ENCODE results near the gene CHAC2. TPM values are rescaled to one million over a fixed set of nuclear protein-coding genes. Genes with fewer than 3 reads are reported as not detected.
A peak's percentile ranks its signal among the peaks of the same experiment; 100 is the strongest.

Gene CHAC2
- total and polyA plus RNA-seq, 2 donors from 2014 or later = 1.6 to 3.7 TPM

DNA sequence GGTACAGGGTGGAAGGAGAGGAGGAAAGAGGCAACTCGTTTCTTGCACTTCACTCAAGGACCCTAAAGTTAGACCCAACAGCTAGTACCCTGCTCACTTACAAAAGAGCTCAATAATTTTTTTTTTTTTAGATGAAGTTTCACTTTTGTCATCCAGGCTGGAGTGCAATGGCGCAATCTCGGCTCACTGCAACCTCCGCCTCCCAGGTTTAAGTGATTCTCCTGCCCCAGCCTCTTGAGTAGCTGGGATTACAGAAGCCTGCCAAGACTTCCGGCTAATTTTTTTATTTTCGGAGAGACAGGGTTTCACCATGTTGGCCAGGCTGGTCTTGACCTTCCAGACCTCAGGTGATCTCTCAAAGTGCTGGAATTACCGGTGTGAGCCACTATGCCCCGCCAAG is 15.1 kb downstream of the CHAC2 start:
- H3K4me1 ChIP-seq (ENCODE audit: control insufficient read depth in 2 of 3, insufficient read depth in 2 of 3, low read depth in 1 of 3, low read length in 3 of 3) = peaks cover 0 to 16% (median 3%) of the 10 kb centered on the region in 3 donors
- H3K9me3 ChIP-seq (ENCODE audit: control insufficient read depth in 2 of 3, insufficient read depth in 1 of 3, low read length in 3 of 3) = no peaks in the 10 kb centered on the region
- no peak overlapping the region for H3K4me3 ChIP-seq (ENCODE audit: low read length in 3 of 3)
- no peak for FAIRE-seq
- no peak for DNase-seq
- no peaks in the 10 kb centered on the region for H3K27me3 ChIP-seq (ENCODE audit: control insufficient read depth, insufficient read depth, low read length)
- H3K9ac ChIP-seq (ENCODE audit: low read length in 3 of 3) = no peak overlapping the region
- H3K27ac ChIP-seq (ENCODE audit: low read depth in 2 of 2, low read length in 2 of 2) = no peak overlapping the region
- intact Hi-C loops (cut with DNase I) = no loop called here
- no peaks in the 10 kb centered on the region for H3K36me3 ChIP-seq (ENCODE audit: control insufficient read depth in 2 of 3, insufficient read depth in 3 of 3, low read length in 3 of 3)
- TF ChIP-seq, protein P1, sequence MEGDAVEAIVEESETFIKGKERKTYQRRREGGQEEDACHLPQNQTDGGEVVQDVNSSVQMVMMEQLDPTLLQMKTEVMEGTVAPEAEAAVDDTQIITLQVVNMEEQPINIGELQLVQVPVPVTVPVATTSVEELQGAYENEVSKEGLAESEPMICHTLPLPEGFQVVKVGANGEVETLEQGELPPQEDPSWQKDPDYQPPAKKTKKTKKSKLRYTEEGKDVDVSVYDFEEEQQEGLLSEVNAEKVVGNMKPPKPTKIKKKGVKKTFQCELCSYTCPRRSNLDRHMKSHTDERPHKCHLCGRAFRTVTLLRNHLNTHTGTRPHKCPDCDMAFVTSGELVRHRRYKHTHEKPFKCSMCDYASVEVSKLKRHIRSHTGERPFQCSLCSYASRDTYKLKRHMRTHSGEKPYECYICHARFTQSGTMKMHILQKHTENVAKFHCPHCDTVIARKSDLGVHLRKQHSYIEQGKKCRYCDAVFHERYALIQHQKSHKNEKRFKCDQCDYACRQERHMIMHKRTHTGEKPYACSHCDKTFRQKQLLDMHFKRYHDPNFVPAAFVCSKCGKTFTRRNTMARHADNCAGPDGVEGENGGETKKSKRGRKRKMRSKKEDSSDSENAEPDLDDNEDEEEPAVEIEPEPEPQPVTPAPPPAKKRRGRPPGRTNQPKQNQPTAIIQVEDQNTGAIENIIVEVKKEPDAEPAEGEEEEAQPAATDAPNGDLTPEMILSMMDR (IDR thresholded peaks at IDR 0.05; ENCODE audit: borderline replicate concordance, extremely low read depth, insufficient read depth) = no peak

DNA sequence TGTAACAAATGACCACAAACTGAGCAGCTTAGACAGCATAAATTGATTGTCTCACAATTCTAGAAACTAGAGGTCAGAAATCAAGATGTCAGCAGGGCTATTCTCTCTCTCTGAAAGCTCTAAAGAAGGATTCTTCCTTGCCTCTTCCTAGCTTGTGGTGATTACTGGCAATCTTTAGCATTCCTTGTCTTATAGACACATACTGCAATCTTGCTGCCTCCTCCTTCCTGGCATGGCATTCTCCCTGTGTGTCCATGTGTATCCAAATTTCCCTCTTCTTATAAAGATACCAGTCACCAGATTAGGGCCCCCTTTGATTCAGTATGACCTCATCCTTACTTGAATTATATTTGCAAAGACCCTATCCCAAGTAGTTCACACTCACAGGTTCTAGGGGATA is 16.8 kb downstream of the CHAC2 start:
- peak overlapping the region in 1 of 3 donors; percentile 2 for H3K4me3 ChIP-seq (ENCODE audit: low read length in 3 of 3)
- H3K36me3 ChIP-seq (ENCODE audit: control insufficient read depth in 2 of 3, insufficient read depth in 3 of 3, low read length in 3 of 3) = no peaks in the 10 kb centered on the region
- peaks cover 0 to 22% (median 3%) of the 10 kb centered on the region in 3 donors for H3K4me1 ChIP-seq (ENCODE audit: control insufficient read depth in 2 of 3, insufficient read depth in 2 of 3, low read depth in 1 of 3, low read length in 3 of 3)
- H3K9ac ChIP-seq (ENCODE audit: low read length in 3 of 3) = no peak overlapping the region
- intact Hi-C loops (cut with DNase I) = no loop called here
- TF ChIP-seq, protein P1 (IDR thresholded peaks at IDR 0.05; ENCODE audit: borderline replicate concordance, extremely low read depth, insufficient read depth) = no peak
- FAIRE-seq = no peak
- DNase-seq = peak in 1 of 5 donors; percentile 15
- H3K27ac ChIP-seq (ENCODE audit: low read depth in 2 of 2, low read length in 2 of 2) = peak overlapping the region in 1 of 2 donors; percentile 7
- no peaks in the 10 kb centered on the region for H3K9me3 ChIP-seq (ENCODE audit: control insufficient read depth in 2 of 3, insufficient read depth in 1 of 3, low read length in 3 of 3)
- no peaks in the 10 kb centered on the region for H3K27me3 ChIP-seq (ENCODE audit: control insufficient read depth, insufficient read depth, low read length)

DNA sequence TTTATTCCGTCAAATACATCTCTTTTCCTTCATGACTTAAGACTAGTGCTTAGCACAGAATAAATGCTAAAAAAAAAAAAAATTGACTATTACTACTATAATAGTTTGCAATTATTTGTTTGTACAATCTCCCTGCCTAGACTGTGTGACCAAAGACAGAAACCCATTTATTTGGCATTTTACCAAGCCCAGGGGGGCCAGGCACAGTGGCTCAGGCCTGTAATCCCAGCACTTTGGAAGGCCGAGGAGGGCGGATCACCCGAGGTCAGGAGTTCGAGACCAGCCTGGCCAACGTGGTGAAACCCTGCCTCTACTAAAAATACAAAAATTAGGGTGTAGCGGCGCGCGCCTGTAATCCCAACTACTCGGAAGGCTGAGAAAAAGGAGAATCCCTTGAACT is 17.8 kb downstream of the CHAC2 start:
- DNase-seq (no peak), FAIRE-seq (no peak)
- Histone ChIP-seq H3K36me3 (ENCODE audit: control insufficient read depth in 2 of 3, insufficient read depth in 3 of 3, low read length in 3 of 3) (no peaks in the 10 kb centered on the region), H3K27me3 (ENCODE audit: control insufficient read depth, insufficient read depth, low read length) (no peaks in the 10 kb centered on the region), H3K9ac (ENCODE audit: low read length in 3 of 3) (peak overlapping the region in 1 of 3 donors; percentile 96), H3K4me1 (ENCODE audit: control insufficient read depth in 2 of 3, insufficient read depth in 2 of 3, low read depth in 1 of 3, low read length in 3 of 3) (peaks cover 0 to 22% (median 3%) of the 10 kb centered on the region in 3 donors), H3K4me3 (ENCODE audit: low read length in 3 of 3) (peak overlapping the region; percentile 94 to 98 (median 98)), H3K9me3 (ENCODE audit: control insufficient read depth in 2 of 3, insufficient read depth in 1 of 3, low read length in 3 of 3) (no peaks in the 10 kb centered on the region), H3K27ac (ENCODE audit: low read depth in 2 of 2, low read length in 2 of 2) (no peak overlapping the region)
- intact Hi-C loops (cut with DNase I) = no loop called here
- TF ChIP-seq, protein P1 (IDR thresholded peaks at IDR 0.05; ENCODE audit: borderline replicate concordance, extremely low read depth, insufficient read depth) = no peak

DNA sequence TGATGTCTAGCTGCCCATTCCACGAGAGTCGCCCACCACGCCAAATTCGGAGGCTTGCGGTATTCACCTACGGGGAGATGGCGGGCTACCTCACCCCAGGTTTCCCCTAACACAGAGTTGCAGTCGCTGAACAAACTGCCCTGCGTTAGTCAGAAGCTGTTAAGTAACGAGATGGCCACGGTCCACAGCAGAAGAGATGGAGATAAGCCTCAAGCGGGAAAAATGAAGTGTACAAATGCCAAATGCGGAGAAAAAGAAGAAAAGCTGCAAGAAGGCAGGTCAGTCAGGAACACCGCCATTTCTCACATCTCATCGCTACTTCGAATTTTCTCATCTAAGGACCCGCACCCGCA is 18.7 kb downstream of the CHAC2 start:
- no peak for FAIRE-seq
- Histone ChIP-seq H3K4me3 (ENCODE audit: low read length in 3 of 3) (peak overlapping the region; percentile 94 to 98 (median 98)), H3K27me3 (ENCODE audit: control insufficient read depth, insufficient read depth, low read length) (no peaks in the 10 kb centered on the region), H3K4me1 (ENCODE audit: control insufficient read depth in 2 of 3, insufficient read depth in 2 of 3, low read depth in 1 of 3, low read length in 3 of 3) (peaks cover 0 to 22% (median 3%) of the 10 kb centered on the region in 3 donors), H3K36me3 (ENCODE audit: control insufficient read depth in 2 of 3, insufficient read depth in 3 of 3, low read length in 3 of 3) (no peaks in the 10 kb centered on the region), H3K9ac (ENCODE audit: low read length in 3 of 3) (peak overlapping the region; percentile 62 to 96 (median 77)), H3K27ac (ENCODE audit: low read depth in 2 of 2, low read length in 2 of 2) (peak overlapping the region; percentile 49 to 68), H3K9me3 (ENCODE audit: control insufficient read depth in 2 of 3, insufficient read depth in 1 of 3, low read length in 3 of 3) (no peaks in the 10 kb centered on the region)
- intact Hi-C loops (cut with DNase I) = no loop called here
- TF ChIP-seq, protein P1 (IDR thresholded peaks at IDR 0.05; ENCODE audit: borderline replicate concordance, extremely low read depth, insufficient read depth) = no peak
- peak in 3 of 5 donors; percentile 66 to 80 (median 67) for DNase-seq
